Activated CD4-positive, CD25-positive, alpha-beta regulatory T cell treated with anti-CD3 and anti-CD28 coated beads, Interleukin-2, amount 50 U/mL, for 16 hours (primary cell): ENCODE measurements around the gene BCL2L12.

Source experiments
- DNase-seq: peaks from one replicate; pipeline ENCODE4 v3.0.0-alpha.2; 2020; ENCODE audit warnings: low read depth, low spot score

BCL2L12 gene

GRCh38 chr19:49664171-49665035 lies 1.3 kb upstream of the BCL2L12 start:
- peak; percentile 82 for DNase-seq

- no peak for DNase-seq
Observed at GRCh38 chr19:49665036-49665350, 740 bp upstream of the BCL2L12 start.

- no peak for DNase-seq
Observed at GRCh38 chr19:49666120-49666444, 349 bp downstream of the BCL2L12 start.

- DNase-seq: no peak
Observed at GRCh38 chr19:49667473-49667872, 1.7 kb downstream of the BCL2L12 start.

- no peak for DNase-seq
Observed at GRCh38 chr19:49669516-49669915, 3.8 kb downstream of the BCL2L12 start.

GRCh38 chr19:49672131-49672919 lies 6.6 kb downstream of the BCL2L12 start:
- DNase-seq: peak; percentile 64

- peak; percentile 33 for DNase-seq
Observed at GRCh38 chr19:49676136-49676783, 10.5 kb downstream of the BCL2L12 start.

- DNase-seq: peak; percentile 97
Observed at GRCh38 chr19:49676784-49677230, 11.1 kb downstream of the BCL2L12 start.

GRCh38 chr19:49677231-49677900 lies 11.6 kb downstream of the BCL2L12 start, which contains the start of gene PRMT1:
PRMT1 (plus strand) TSS chr19:49677271; CDS start chr19:49677281, 10 bp downstream.
- no peak for DNase-seq

- peak; percentile 71 for DNase-seq
Observed at GRCh38 chr19:49677901-49678674, 12.4 kb downstream of the BCL2L12 start.

GRCh38 chr19:49678985-49679770 lies 13.4 kb downstream of the BCL2L12 start:
- DNase-seq: no peak

GRCh38 chr19:49679771-49680413 lies 14.2 kb downstream of the BCL2L12 start:
- DNase-seq: no peak

GRCh38 chr19:49680421-49681351 lies 15.0 kb downstream of the BCL2L12 start:
- DNase-seq: peak; percentile 86

- DNase-seq: no peak
Observed at GRCh38 chr19:49681830-49682229, 16.1 kb downstream of the BCL2L12 start.

- DNase-seq: no peak
Observed at GRCh38 chr19:49682274-49682673, 16.5 kb downstream of the BCL2L12 start.

GRCh38 chr19:49683814-49684250 lies 18.1 kb downstream of the BCL2L12 start:
- DNase-seq: no peak

- no peak for DNase-seq
Observed at GRCh38 chr19:49684251-49684982, 18.7 kb downstream of the BCL2L12 start.
